ENCODE data around the gene MLH1. TPM values are rescaled to one million over a fixed set of nuclear protein-coding genes. Genes with fewer than 3 reads are reported as not detected.
"Not testable (repeated sequence)": the region's sequence is repeated elsewhere in the genome, so short reads cannot be mapped to it uniquely, and the experiment has no call there.

MLH1 gene
- total RNA-seq, 1 donor from 2014 or later = 43.8 TPM

GRCh38 chr3:37050282-37050681, 57.0 kb downstream of the MLH1 start:
- H3K36me3 Mint-ChIP-seq (ENCODE audit: insufficient read depth) = peaks cover 34% of the 10 kb centered on the region
- no peak overlapping the region for H3K4me3 Mint-ChIP-seq (ENCODE audit: low read depth)
- TF ChIP-seq CTCF (IDR thresholded peaks at IDR 0.05; ENCODE audit: unreplicated experiment) = no peak
- H3K27me3 Mint-ChIP-seq = no peaks in the 10 kb centered on the region
- H3K4me1 Mint-ChIP-seq (ENCODE audit: low read depth) = peaks cover 5% of the 10 kb centered on the region
- H3K9me3 Mint-ChIP-seq (ENCODE audit: low read depth) = no peaks in the 10 kb centered on the region
- DNase-seq (ENCODE audit: low spot score, unreplicated experiment) = no peak
- no peak overlapping the region for H3K27ac Mint-ChIP-seq

DNA sequence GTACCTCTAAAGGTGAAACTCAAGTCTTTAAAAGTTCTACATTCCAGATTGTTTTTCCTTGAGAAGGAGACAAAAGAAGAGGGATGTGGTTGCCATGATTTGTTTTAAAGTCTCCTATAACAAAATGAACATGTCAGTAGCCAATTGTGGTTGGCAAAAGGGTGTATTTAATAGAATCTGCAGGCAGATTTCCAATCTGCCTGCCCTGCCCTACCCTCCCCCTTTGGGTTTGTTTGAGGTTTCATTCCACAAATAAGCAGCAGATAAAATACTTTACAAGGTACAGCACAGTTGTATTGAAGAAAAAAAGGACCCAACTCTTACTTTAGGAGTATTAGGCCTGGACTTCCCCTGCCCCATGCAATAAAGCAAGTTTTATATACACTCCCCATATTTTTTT, 59.5 kb downstream of the MLH1 start:
- Mint-ChIP-seq H3K27ac (no peak overlapping the region), H3K9me3 (ENCODE audit: low read depth) (no peaks in the 10 kb centered on the region), H3K27me3 (no peaks in the 10 kb centered on the region), H3K36me3 (ENCODE audit: insufficient read depth) (peaks cover 26% of the 10 kb centered on the region), H3K4me3 (ENCODE audit: low read depth) (no peak overlapping the region), H3K4me1 (ENCODE audit: low read depth) (peaks cover 5% of the 10 kb centered on the region)
- no peak for DNase-seq (ENCODE audit: low spot score, unreplicated experiment)
- no peak for TF ChIP-seq CTCF (IDR thresholded peaks at IDR 0.05; ENCODE audit: unreplicated experiment)

DNA sequence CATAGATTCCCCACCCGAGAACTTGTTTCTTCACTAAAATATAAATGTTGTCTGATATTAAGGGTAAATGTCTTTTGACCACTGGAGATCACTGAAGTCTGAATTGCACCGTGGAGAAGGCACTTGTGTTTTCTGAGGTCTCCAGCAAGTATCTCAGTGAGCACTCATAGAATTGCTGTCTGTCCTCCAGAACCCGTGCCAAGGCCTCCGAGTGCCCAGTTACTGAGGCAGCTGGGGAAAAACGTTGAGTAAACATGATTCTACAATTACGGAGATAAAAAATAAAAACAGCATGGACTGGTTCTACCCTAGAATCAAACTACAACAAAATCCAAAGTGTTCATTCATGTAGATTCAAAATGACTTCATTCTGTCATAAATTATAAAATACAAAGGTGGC, 60.0 kb downstream of the MLH1 start:
- H3K27me3 Mint-ChIP-seq = no peaks in the 10 kb centered on the region
- H3K36me3 Mint-ChIP-seq (ENCODE audit: insufficient read depth) = peaks cover 22% of the 10 kb centered on the region
- no peak for TF ChIP-seq CTCF (IDR thresholded peaks at IDR 0.05; ENCODE audit: unreplicated experiment)

GRCh38 chr3:37053753-37054152, 60.4 kb downstream of the MLH1 start:
- no peak for TF ChIP-seq CTCF (IDR thresholded peaks at IDR 0.05; ENCODE audit: unreplicated experiment)
- Mint-ChIP-seq H3K27ac (no peak overlapping the region), H3K4me1 (ENCODE audit: low read depth) (peaks cover 5% of the 10 kb centered on the region), H3K36me3 (ENCODE audit: insufficient read depth) (peaks cover 21% of the 10 kb centered on the region), H3K27me3 (no peaks in the 10 kb centered on the region), H3K9me3 (ENCODE audit: low read depth) (no peaks in the 10 kb centered on the region), H3K4me3 (ENCODE audit: low read depth) (no peak overlapping the region)
- no peak for DNase-seq (ENCODE audit: low spot score, unreplicated experiment)

More for the DNA sequence above, 60.0 kb downstream of the MLH1 start:
- Mint-ChIP-seq H3K4me3 (ENCODE audit: low read depth) (no peak overlapping the region), H3K4me1 (ENCODE audit: low read depth) (peaks cover 5% of the 10 kb centered on the region), H3K9me3 (ENCODE audit: low read depth) (no peaks in the 10 kb centered on the region), H3K27ac (no peak overlapping the region)
- DNase-seq (ENCODE audit: low spot score, unreplicated experiment) = no peak

GRCh38 chr3:37054370-37054769, 61.1 kb downstream of the MLH1 start:
- H3K4me3 Mint-ChIP-seq (ENCODE audit: low read depth) = no peak overlapping the region
- H3K9me3 Mint-ChIP-seq (ENCODE audit: low read depth) = no peaks in the 10 kb centered on the region
- H3K27ac Mint-ChIP-seq = peak overlapping the region; percentile 80
- no peaks in the 10 kb centered on the region for H3K27me3 Mint-ChIP-seq
- no peak for DNase-seq (ENCODE audit: low spot score, unreplicated experiment)
- H3K4me1 Mint-ChIP-seq (ENCODE audit: low read depth) = peaks cover 5% of the 10 kb centered on the region
- H3K36me3 Mint-ChIP-seq (ENCODE audit: insufficient read depth) = peaks cover 19% of the 10 kb centered on the region
- TF ChIP-seq CTCF (IDR thresholded peaks at IDR 0.05; ENCODE audit: unreplicated experiment) = no peak

DNA sequence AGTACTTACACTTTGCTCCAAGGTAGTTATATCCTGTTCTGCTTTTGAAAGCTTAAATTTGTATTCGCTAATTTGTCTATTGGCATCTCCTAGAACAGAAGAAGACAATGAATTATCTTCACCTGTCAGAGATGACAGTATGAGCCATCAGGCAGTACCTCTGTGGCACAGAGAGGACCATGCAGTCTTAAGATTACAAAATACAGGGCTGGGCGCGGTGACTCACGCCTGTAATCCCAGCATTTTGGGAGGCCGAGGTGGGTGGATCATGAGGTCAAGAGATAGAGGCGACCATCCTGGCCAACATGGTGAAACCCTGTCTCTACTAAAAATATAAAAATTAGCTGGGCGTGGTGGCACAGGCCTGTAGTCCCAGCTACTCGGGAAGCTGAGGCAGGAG, 61.8 kb downstream of the MLH1 start:
- not testable (repeated sequence) for H3K4me1 Mint-ChIP-seq (ENCODE audit: low read depth); H3K4me3 Mint-ChIP-seq (ENCODE audit: low read depth)
- H3K36me3 Mint-ChIP-seq (ENCODE audit: insufficient read depth) = peaks cover 18% of the 10 kb centered on the region

More for the DNA sequence above, 61.8 kb downstream of the MLH1 start:
- H3K27ac Mint-ChIP-seq = peak overlapping the region; percentile 62
- not testable (repeated sequence) for H3K27me3 Mint-ChIP-seq; DNase-seq (ENCODE audit: low spot score, unreplicated experiment); H3K9me3 Mint-ChIP-seq (ENCODE audit: low read depth)

Data from progenitor cell of endocrine pancreas (in vitro differentiated cells).